H9 (cell line): ENCODE results near the gene TRMT2A. TPM values are rescaled to one million over a fixed set of nuclear protein-coding genes. Genes with fewer than 3 reads are reported as not detected.

Experiments
- DNase-seq: peaks from one replicate; pipeline ENCODE4 v3.0.0-alpha.2; 2017
- H2AFZ ChIP-seq: one replicate; pipeline ENCODE4 v1.6.1; 2013; ENCODE audit warnings: mild to moderate bottlenecking, low read length, control low read depth, moderate library complexity
- H2AK5ac ChIP-seq: 2 replicates; pipeline ENCODE4 v1.6.1; 2013; ENCODE audit warnings: low read length, control low read depth, mixed read lengths; ENCODE audit not compliant: insufficient read length
- H2BK120ac ChIP-seq: one replicate; pipeline ENCODE4 v1.6.1; 2013; ENCODE audit warnings: low read depth, mild to moderate bottlenecking, low read length, control low read depth, inconsistent platforms; ENCODE audit not compliant: poor library complexity, severe bottlenecking
- H2BK12ac ChIP-seq: 2 replicates; pipeline ENCODE4 v1.6.1; 2013; ENCODE audit warnings: low read length, control low read depth, mixed read lengths, low read depth; ENCODE audit not compliant: insufficient read length
- H2BK15ac ChIP-seq: 2 replicates; pipeline ENCODE4 v1.6.1; 2013; ENCODE audit warnings: low read depth, low read length, control low read depth
- H2BK20ac ChIP-seq: one replicate; pipeline ENCODE4 v1.6.1; 2013; ENCODE audit warnings: low read depth, mild to moderate bottlenecking, low read length, control low read depth, inconsistent platforms; ENCODE audit not compliant: poor library complexity, severe bottlenecking
- H2BK5ac ChIP-seq: 2 replicates; pipeline ENCODE4 v1.6.1; 2013; ENCODE audit warnings: low read length, control low read depth, mixed read lengths; ENCODE audit not compliant: insufficient read length
- H3K14ac ChIP-seq: 2 replicates; pipeline ENCODE4 v1.6.1; 2013; ENCODE audit warnings: low read length, control low read depth; ENCODE audit not compliant: insufficient read depth
- H3K18ac ChIP-seq: 2 replicates; pipeline ENCODE4 v1.6.1; 2013; ENCODE audit warnings: low read depth, mild to moderate bottlenecking, mixed read lengths, low read length, control low read depth; ENCODE audit not compliant: insufficient read length
- H3K23ac ChIP-seq: 2 replicates; pipeline ENCODE4 v1.6.1; 2013; ENCODE audit warnings: low read length, control low read depth, mixed read lengths, low read depth; ENCODE audit not compliant: insufficient read length
- H3K23me2 ChIP-seq: 2 replicates; pipeline ENCODE4 v1.6.1; 2013; ENCODE audit warnings: low read depth, mild to moderate bottlenecking, mixed read lengths, low read length, control low read depth; ENCODE audit not compliant: insufficient read length, poor library complexity, severe bottlenecking
- H3K27ac ChIP-seq: 2 replicates; pipeline ENCODE4 v1.5.1; 2013; ENCODE audit warnings: low read length, control low read depth, mixed read lengths, low read depth; ENCODE audit not compliant: insufficient read length
- H3K27me3 ChIP-seq: 2 replicates; pipeline ENCODE4 v1.6.1; 2013; ENCODE audit warnings: low read length, control low read depth, inconsistent platforms; ENCODE audit not compliant: insufficient read depth
- H3K4ac ChIP-seq: 2 replicates; pipeline ENCODE4 v1.6.1; 2013; ENCODE audit warnings: low read depth, mild to moderate bottlenecking, control low read depth, inconsistent platforms, low read length, moderate library complexity
- H3K4me1 ChIP-seq: 2 replicates; pipeline ENCODE4 v1.6.1; 2013; ENCODE audit warnings: low read length, control low read depth, inconsistent platforms; ENCODE audit not compliant: insufficient read depth
- H3K4me2 ChIP-seq: 2 replicates; pipeline ENCODE4 v1.6.1; 2013; ENCODE audit warnings: low read length, control low read depth, mixed read lengths; ENCODE audit not compliant: insufficient read length, insufficient read depth
- H3K56ac ChIP-seq: 2 replicates; pipeline ENCODE4 v1.6.1; 2013; ENCODE audit warnings: low read depth, mild to moderate bottlenecking, mixed read lengths, low read length, control low read depth; ENCODE audit not compliant: insufficient read length
- H3K79me1 ChIP-seq: 2 replicates; pipeline ENCODE4 v1.6.1; 2013; ENCODE audit warnings: low read depth, mild to moderate bottlenecking, moderate library complexity, low read length, control low read depth, inconsistent platforms; ENCODE audit not compliant: insufficient read depth, poor library complexity, severe bottlenecking
- H3K79me2 ChIP-seq: 2 replicates; pipeline ENCODE4 v1.6.1; 2013; ENCODE audit warnings: low read length, control low read depth, inconsistent platforms; ENCODE audit not compliant: insufficient read depth
- H3K9ac ChIP-seq: 2 replicates; pipeline ENCODE4 v1.6.1; 2013; ENCODE audit warnings: low read length, control low read depth, mixed read lengths; ENCODE audit not compliant: insufficient read length; ENCODE audit errors: extremely low read depth
- H3K9me3 ChIP-seq: one replicate; pipeline ENCODE4 v1.6.1; 2013; ENCODE audit warnings: low read depth, low read length, inconsistent platforms; ENCODE audit not compliant: control insufficient read depth
- H3T11ph ChIP-seq: one replicate; pipeline ENCODE4 v1.6.1; 2013; ENCODE audit warnings: mild to moderate bottlenecking, low read length, control low read depth, inconsistent platforms
- H4K20me1 ChIP-seq: one replicate; pipeline ENCODE4 v1.6.1; 2013; ENCODE audit not compliant: control insufficient read depth, insufficient read length, insufficient read depth
- H4K5ac ChIP-seq: 2 replicates; pipeline ENCODE4 v1.6.1; 2013; ENCODE audit warnings: low read depth, mild to moderate bottlenecking, mixed read lengths, low read length, control low read depth; ENCODE audit not compliant: insufficient read length
- H4K8ac ChIP-seq: replicated peaks from 2 replicates; pipeline ENCODE4 v1.6.1; 2013; ENCODE audit warnings: low read length, control low read depth, mixed read lengths, low read depth; ENCODE audit not compliant: insufficient read length
- H4K91ac ChIP-seq: 2 replicates; pipeline ENCODE4 v1.6.1; 2013; ENCODE audit warnings: low read depth, mild to moderate bottlenecking, moderate library complexity, mixed read lengths, low read length, control low read depth; ENCODE audit not compliant: insufficient read length
- H3K27ac Mint-ChIP-seq, 3 experiments: 2 replicates in 2 of 3; 3 replicates in 1 of 3; pipeline ENCODE4 v1.8.0; 2020 to 2021; ENCODE audit warnings: mixed read lengths in 3 of 3, mild to moderate bottlenecking in 1 of 3, moderate library complexity in 1 of 3
- H3K27me3 Mint-ChIP-seq: 2 replicates; pipeline ENCODE4 v1.8.0; 2021; ENCODE audit warnings: low read depth, mild to moderate bottlenecking, moderate library complexity, mixed read lengths
- H3K36me3 Mint-ChIP-seq, 3 experiments: 2 replicates in 2 of 3; 3 replicates in 1 of 3; pipeline ENCODE4 v1.8.0; 2020 to 2021; ENCODE audit warnings: low read depth in 3 of 3, mixed read lengths in 3 of 3; ENCODE audit not compliant: insufficient read depth in 1 of 3
- H3K4me1 Mint-ChIP-seq, 2 experiments: 2 replicates each; pipeline ENCODE4 v1.8.0; 2020; ENCODE audit warnings: mixed read lengths in 2 of 2
- H3K4me3 Mint-ChIP-seq, 2 experiments: 2 replicates in 1 of 2; 3 replicates in 1 of 2; pipeline ENCODE4 v1.8.0; 2020 to 2021; ENCODE audit warnings: mild to moderate bottlenecking in 2 of 2, mixed read lengths in 2 of 2, moderate library complexity in 1 of 2
- H3K9me3 Mint-ChIP-seq, 2 experiments: 2 replicates in 1 of 2; 3 replicates in 1 of 2; pipeline ENCODE4 v1.8.0; 2020; ENCODE audit warnings: mild to moderate bottlenecking in 2 of 2, mixed read lengths in 2 of 2, moderate library complexity in 1 of 2
- WGBS: extraction: QIAGEN DNeasy Blood & Tissue Kit; methylation state at CpG from one replicate; pipeline ENCODE4 v1.1.7; 2013; ENCODE audit warnings: missing lambda C conversion rate, low lambda C conversion rate, mixed read lengths; ENCODE audit not compliant: insufficient read length; ENCODE audit errors: extremely low coverage; 5-methylcytosine and 5-hydroxymethylcytosine counted together
- total RNA-seq: library from RNA; stranded (reverse); gene quantifications from 2 replicates; pipeline ENCODE4 v1.2.1, GENCODE V29; 2021
- TF ChIP-seq, protein P1 (sequence below): fragments of 200-600 bp; sonication (generic); conservative IDR thresholded peaks from 3 replicates; pipeline ENCODE4 v1.8.0; 2021; ENCODE audit warnings: antibody characterized with exemption, mild to moderate bottlenecking

Gene TRMT2A
- total RNA-seq, 1 experiment from 2014 or later, result 58.2 TPM

DNA sequence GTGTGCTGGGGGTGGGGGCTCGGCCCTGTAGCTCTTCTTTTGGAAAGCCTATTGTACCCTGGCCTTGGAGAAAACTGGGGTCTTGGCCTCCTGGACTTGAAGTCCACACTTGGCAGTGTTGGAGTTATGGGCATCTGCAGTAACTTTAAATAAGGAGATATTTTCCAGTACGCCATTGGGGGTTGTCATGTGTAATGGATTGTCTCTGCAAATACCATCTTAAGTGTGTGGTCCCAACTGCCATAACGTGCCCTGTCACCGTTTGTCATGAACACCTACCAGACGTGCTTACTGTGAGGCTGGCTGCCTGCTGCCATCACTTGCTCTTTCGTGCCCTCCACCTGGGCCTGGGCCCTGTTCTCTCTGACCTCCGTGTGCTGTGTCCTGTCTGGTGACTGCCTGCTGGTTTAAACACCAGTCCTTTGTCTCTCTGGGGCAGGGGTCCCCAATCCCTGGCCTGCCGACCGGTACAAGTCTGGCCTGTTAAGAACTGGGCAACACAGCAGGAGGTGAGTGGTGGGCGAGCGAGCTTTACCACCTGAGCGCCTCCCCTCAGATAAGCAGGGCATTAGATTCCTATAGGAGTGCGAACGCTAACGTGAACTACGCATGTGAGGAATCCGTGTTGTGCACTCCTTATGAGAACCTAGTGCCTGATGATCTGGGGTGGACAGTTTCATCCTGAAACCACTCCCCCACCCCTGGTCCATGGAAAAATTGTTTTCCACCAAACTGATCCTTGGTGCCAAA lies 11.0 kb upstream of the TRMT2A start:
- TF ChIP-seq, protein P1, sequence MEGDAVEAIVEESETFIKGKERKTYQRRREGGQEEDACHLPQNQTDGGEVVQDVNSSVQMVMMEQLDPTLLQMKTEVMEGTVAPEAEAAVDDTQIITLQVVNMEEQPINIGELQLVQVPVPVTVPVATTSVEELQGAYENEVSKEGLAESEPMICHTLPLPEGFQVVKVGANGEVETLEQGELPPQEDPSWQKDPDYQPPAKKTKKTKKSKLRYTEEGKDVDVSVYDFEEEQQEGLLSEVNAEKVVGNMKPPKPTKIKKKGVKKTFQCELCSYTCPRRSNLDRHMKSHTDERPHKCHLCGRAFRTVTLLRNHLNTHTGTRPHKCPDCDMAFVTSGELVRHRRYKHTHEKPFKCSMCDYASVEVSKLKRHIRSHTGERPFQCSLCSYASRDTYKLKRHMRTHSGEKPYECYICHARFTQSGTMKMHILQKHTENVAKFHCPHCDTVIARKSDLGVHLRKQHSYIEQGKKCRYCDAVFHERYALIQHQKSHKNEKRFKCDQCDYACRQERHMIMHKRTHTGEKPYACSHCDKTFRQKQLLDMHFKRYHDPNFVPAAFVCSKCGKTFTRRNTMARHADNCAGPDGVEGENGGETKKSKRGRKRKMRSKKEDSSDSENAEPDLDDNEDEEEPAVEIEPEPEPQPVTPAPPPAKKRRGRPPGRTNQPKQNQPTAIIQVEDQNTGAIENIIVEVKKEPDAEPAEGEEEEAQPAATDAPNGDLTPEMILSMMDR, result no peak
- H4K91ac ChIP-seq, result no peak overlapping the region
- Mint-ChIP-seq H3K9me3 (no peaks in the 10 kb centered on the region), H3K27me3 (no peaks in the 10 kb centered on the region; the same call in 1 of the 2 replicates), H3K36me3 (peaks cover 22 to 50% (median 47%) of the 10 kb centered on the region in 3 experiments; a peak in 6 of 7 replicates), H3K4me3 (peak overlapping the region in 1 of 2 experiments; percentile 7; a peak in 1 of 5 replicates), H3K27ac (peak overlapping the region in 2 of 3 experiments; percentile 55 to 89; a peak in 4 of 7 replicates), H3K4me1 (peaks cover 5 to 8% of the 10 kb centered on the region in 2 experiments)
- H3K79me2 ChIP-seq, result no peaks in the 10 kb centered on the region; the same call in 1 of the 2 replicates
- H3T11ph ChIP-seq, result no peak overlapping the region
- no peak overlapping the region for H3K23ac ChIP-seq
- H3K27me3 ChIP-seq, result no peaks in the 10 kb centered on the region
- no peak overlapping the region for H3K14ac ChIP-seq
- WGBS, result no CpG with 5 or more reads among the region's 17 CpGs
- no peak overlapping the region for H3K56ac ChIP-seq
- H3K9me3 ChIP-seq, result no peaks in the 10 kb centered on the region
- no peak overlapping the region for H4K5ac ChIP-seq
- no peak overlapping the region for H4K8ac ChIP-seq
- H4K20me1 ChIP-seq, result peaks cover 2% of the 10 kb centered on the region
- no peaks in the 10 kb centered on the region for H3K4me1 ChIP-seq
- no peak overlapping the region for H2AFZ ChIP-seq
- DNase-seq, result no peak
- H3K18ac ChIP-seq, result no peak overlapping the region
- peaks cover 4% of the 10 kb centered on the region for H3K23me2 ChIP-seq
- H2BK120ac ChIP-seq, result no peak overlapping the region
- peaks cover 3% of the 10 kb centered on the region for H3K79me1 ChIP-seq
- H2BK5ac ChIP-seq, result no peak overlapping the region
- H2BK15ac ChIP-seq, result no peak overlapping the region
- H3K4me2 ChIP-seq, result no peak overlapping the region
- H3K27ac ChIP-seq, result no peak overlapping the region
- H2BK12ac ChIP-seq, result no peak overlapping the region
- H3K9ac ChIP-seq, result no peak overlapping the region
- H2AK5ac ChIP-seq, result no peak overlapping the region
- no peak overlapping the region for H2BK20ac ChIP-seq
- no peak overlapping the region for H3K4ac ChIP-seq
